Breast epithelium (tissue), 4 donors: ENCODE data around the gene HBA2. TPM values are rescaled to one million over a fixed set of nuclear protein-coding genes. Genes with fewer than 3 reads are reported as not detected.

Source experiments
- DNase-seq, 2 donors: peaks; one replicate each; pipeline ENCODE4 v3.0.0-alpha.2; 2019; ENCODE audit warnings: low spot score in 2 of 2
- H3K27ac ChIP-seq, 2 donors: fragments of 200-600 bp; sonication (generic) in 1 of 2; one replicate each; pipeline ENCODE4 v1.5.1; 2016 to 2019; ENCODE audit warnings: mild to moderate bottlenecking in 1 of 2
- H3K27me3 ChIP-seq, 2 donors: fragments of 200-600 bp; sonication (generic) in 1 of 2; one replicate each; pipeline versions ENCODE4 v1.5.1 to v1.6.0; 2017 to 2019; ENCODE audit warnings: control low read depth in 1 of 2, mild to moderate bottlenecking in 1 of 2
- H3K36me3 ChIP-seq: fragments of 200-600 bp; one replicate; pipeline ENCODE4 v1.5.1; 2019
- H3K4me1 ChIP-seq, 2 donors: fragments of 200-600 bp; sonication (generic); one replicate each; pipeline ENCODE4 v1.5.1; 2016 to 2019; ENCODE audit warnings: control low read depth in 1 of 2
- H3K4me3 ChIP-seq, 3 donors: fragments of 200-600 bp; sonication (generic); 1 replicate in 2 of 3; 2 replicates in 1 of 3; pipeline ENCODE4 v1.5.1; 2016 to 2019; ENCODE audit warnings: mild to moderate bottlenecking in 3 of 3, moderate library complexity in 2 of 3
- H3K9me3 ChIP-seq, 2 donors: fragments of 200-600 bp; sonication (generic) in 1 of 2; one replicate each; pipeline ENCODE4 v1.5.1; 2016 to 2019; ENCODE audit warnings: control low read depth in 1 of 2
- POLR2A ChIP-seq: fragments of 450-650 bp; IDR thresholded peaks from one replicate; pipeline ENCODE4 v1.6.1; 2016; ENCODE audit warnings: antibody characterized with exemption, mild to moderate bottlenecking, moderate library complexity
- POLR2AphosphoS5 ChIP-seq, 3 donors: sonication (generic); formaldehyde crosslinking; IDR thresholded peaks; one replicate each; pipeline ENCODE4 v1.6.1; 2017; ENCODE audit warnings: antibody characterized with exemption in 3 of 3
- intact Hi-C: fragments of 100-400 bp; cut with DNase I; formaldehyde crosslinking; loops from one replicate; pipeline ENCODE4 v1.15.1; 2023; ENCODE audit warnings: low total_unique reads
- total RNA-seq, 3 donors: library from RNA; depleted of rRNA; stranded (reverse); fragments of >200 nt; gene quantifications; one replicate each; pipeline ENCODE4 v1.1.0, GENCODE V29; 2016
- TF ChIP-seq, protein P1 (sequence below), 3 donors: fragments of 450-650 bp; IDR thresholded peaks; one replicate each; pipeline ENCODE4 v1.5.1; 2016 to 2017; ENCODE audit warnings: antibody characterized with exemption in 3 of 3, mild to moderate bottlenecking in 3 of 3, moderate library complexity in 3 of 3

Gene HBA2
- total RNA-seq, 3 donors from 2014 or later: 46.4 to 83.6 (median 52.2) TPM

DNA sequence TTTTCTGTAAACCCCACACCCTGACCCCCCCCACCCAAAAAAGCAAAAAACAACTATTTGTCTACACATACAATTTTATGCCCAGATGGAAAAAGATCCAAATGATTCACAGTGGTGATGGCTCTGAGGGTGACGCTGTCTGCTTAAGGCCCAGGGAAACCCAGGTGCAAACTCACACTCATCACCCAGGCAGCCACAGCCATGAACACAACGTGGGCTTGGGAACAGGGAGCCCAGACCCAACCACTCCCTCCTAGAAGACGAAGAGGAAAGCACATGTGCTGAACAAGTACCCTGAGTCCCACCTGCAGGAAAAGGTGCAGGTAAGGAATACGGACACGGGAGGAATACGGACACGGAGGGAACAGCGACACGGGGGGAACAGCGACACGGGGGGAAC, 13.0 kb downstream of the HBA2 start:
- H3K4me1 ChIP-seq: peaks cover 6 to 8% of the 10 kb centered on the region in 2 donors
- peaks cover 9% of the 10 kb centered on the region for H3K36me3 ChIP-seq
- H3K4me3 ChIP-seq: no peak overlapping the region
- H3K27me3 ChIP-seq: peaks cover 1 to 3% of the 10 kb centered on the region in 2 donors
- no peak overlapping the region for H3K27ac ChIP-seq
- TF ChIP-seq, protein P1, sequence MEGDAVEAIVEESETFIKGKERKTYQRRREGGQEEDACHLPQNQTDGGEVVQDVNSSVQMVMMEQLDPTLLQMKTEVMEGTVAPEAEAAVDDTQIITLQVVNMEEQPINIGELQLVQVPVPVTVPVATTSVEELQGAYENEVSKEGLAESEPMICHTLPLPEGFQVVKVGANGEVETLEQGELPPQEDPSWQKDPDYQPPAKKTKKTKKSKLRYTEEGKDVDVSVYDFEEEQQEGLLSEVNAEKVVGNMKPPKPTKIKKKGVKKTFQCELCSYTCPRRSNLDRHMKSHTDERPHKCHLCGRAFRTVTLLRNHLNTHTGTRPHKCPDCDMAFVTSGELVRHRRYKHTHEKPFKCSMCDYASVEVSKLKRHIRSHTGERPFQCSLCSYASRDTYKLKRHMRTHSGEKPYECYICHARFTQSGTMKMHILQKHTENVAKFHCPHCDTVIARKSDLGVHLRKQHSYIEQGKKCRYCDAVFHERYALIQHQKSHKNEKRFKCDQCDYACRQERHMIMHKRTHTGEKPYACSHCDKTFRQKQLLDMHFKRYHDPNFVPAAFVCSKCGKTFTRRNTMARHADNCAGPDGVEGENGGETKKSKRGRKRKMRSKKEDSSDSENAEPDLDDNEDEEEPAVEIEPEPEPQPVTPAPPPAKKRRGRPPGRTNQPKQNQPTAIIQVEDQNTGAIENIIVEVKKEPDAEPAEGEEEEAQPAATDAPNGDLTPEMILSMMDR (IDR thresholded peaks at IDR 0.05): no peak
- TF ChIP-seq POLR2A (no peak), POLR2AphosphoS5 (IDR thresholded peaks at IDR 0.05) (no peak)
- no peaks in the 10 kb centered on the region for H3K9me3 ChIP-seq
- DNase-seq: no peak
- intact Hi-C loops: no loop called here

DNA sequence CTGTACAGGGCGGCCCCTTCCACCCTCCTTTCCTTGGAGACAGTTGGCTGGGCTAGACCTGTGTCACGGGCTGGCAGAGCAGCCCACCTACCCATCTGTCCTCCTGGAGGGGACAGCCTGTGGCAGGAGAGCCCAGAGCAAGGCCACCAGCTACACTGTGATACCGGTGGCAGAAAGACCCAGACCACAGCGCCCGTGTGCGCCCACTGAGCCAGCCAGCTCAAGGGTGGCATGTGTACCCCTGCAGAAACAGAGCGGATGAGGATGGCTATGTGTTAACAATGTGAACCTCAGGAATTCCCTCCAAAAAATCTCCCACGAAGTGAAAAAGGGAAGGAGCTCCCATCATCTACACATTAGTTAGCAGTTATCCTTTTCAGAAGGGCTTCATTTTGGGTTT, 14.7 kb downstream of the HBA2 start:
- Histone ChIP-seq H3K27ac (no peak overlapping the region), H3K4me3 (no peak overlapping the region), H3K36me3 (peaks cover 16% of the 10 kb centered on the region), H3K27me3 (no peaks in the 10 kb centered on the region), H3K9me3 (no peaks in the 10 kb centered on the region), H3K4me1 (no peaks in the 10 kb centered on the region)
- TF ChIP-seq POLR2AphosphoS5 (IDR thresholded peaks at IDR 0.05) (no peak), POLR2A (no peak)
- TF ChIP-seq, protein P1 (IDR thresholded peaks at IDR 0.05): no peak
- no peak for DNase-seq
- intact Hi-C loops: no loop called here

DNA sequence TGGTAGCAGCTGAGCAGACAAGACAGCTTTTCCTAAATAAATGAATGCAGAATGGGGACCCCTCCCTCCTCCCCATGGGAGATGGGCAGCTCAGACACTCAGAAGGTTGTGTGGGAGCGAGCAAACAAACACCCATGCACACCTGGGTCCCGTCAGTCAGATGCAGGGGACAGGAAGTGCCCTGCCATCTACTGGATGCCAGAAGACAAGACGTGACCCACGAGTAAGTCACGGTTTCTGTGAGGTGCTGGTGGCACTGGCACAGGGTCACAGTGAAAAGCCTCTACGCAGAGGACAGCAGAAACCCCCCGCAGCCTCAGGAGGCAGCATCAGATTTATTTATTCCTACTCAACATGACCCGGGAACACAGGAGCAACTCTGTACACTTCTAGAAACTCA, 16.0 kb downstream of the HBA2 start:
- no peak for DNase-seq
- Histone ChIP-seq H3K9me3 (no peaks in the 10 kb centered on the region), H3K36me3 (peaks cover 16% of the 10 kb centered on the region), H3K4me1 (no peaks in the 10 kb centered on the region), H3K27ac (no peak overlapping the region), H3K4me3 (no peak overlapping the region), H3K27me3 (no peaks in the 10 kb centered on the region)
- intact Hi-C loops: no loop called here
- no peak for TF ChIP-seq POLR2A
- TF ChIP-seq POLR2AphosphoS5 (IDR thresholded peaks at IDR 0.05): no peak
- TF ChIP-seq, protein P1 (IDR thresholded peaks at IDR 0.05): no peak

DNA sequence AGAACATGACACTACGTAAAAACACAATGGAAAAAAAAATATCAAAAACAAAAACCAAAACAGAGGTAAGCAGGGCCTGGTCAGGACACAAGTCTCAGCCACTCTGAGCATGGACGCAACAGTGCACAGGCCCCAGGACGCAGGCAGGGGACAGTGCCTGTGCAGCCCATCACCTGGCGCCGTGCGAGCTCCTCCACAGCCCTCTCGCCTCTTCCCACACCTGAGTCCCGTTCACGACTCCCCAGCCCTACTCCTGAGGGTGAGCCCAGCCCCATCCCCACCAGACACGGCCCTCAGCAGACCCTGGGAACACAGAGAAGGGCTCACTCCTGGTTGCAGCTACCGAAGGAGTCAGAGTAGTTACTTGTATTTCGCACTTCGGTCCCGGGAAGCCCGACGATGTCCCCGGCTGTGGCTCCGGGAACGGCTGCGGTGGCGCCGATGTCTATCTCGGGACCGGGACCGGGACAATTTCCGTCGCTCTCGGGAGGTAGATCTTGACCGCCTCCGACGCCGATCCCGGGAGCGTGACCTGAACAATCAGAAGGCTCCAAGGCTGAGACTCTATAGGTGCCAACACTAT, 17.0 kb downstream of the HBA2 start:
- Histone ChIP-seq H3K4me1 (no peaks in the 10 kb centered on the region), H3K27ac (no peak overlapping the region), H3K36me3 (peaks cover 16% of the 10 kb centered on the region), H3K9me3 (no peaks in the 10 kb centered on the region), H3K27me3 (no peaks in the 10 kb centered on the region), H3K4me3 (no peak overlapping the region)
- TF ChIP-seq POLR2AphosphoS5 (IDR thresholded peaks at IDR 0.05) (no peak), POLR2A (no peak)
- TF ChIP-seq, protein P1 (IDR thresholded peaks at IDR 0.05): no peak
- intact Hi-C loops: no loop called here
- DNase-seq: no peak

DNA sequence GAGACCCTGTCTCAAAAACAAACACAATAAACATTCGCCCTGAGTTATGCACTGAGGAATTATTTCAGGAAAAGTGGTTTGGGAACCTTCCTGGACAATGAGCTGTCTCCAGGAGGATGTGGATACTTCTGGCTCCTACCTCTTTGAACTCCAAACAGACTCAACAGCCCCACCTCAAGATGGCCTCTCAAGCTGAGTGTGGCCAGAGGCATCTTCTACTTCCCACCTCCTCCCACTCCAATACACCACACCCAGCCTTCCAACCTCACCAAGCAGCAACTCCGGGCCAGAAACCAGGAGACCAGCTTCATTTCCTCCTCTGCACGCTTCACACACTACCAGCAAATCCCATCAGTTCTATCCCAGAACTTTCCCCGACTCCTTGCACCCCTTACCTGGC, 19.2 kb downstream of the HBA2 start:
- intact Hi-C loops: no loop called here
- no peak for DNase-seq
- TF ChIP-seq POLR2AphosphoS5 (IDR thresholded peaks at IDR 0.05) (no peak), POLR2A (no peak)
- TF ChIP-seq, protein P1 (IDR thresholded peaks at IDR 0.05): no peak
- Histone ChIP-seq H3K4me3 (no peak overlapping the region), H3K4me1 (no peaks in the 10 kb centered on the region), H3K36me3 (peaks cover 16% of the 10 kb centered on the region), H3K27me3 (no peaks in the 10 kb centered on the region), H3K27ac (no peak overlapping the region), H3K9me3 (no peaks in the 10 kb centered on the region)
